ENCODE measurements around the gene ST3GAL2. TPM values are rescaled to one million over a fixed set of nuclear protein-coding genes. Genes with fewer than 3 reads are reported as not detected.
"Not testable (repeated sequence)": the region's sequence is repeated elsewhere in the genome, so short reads cannot be mapped to it uniquely, and the experiment has no call there.

Gene ST3GAL2
- total RNA-seq, 2 experiments from 2014 or later = 16.7 to 17.3 TPM

DNA sequence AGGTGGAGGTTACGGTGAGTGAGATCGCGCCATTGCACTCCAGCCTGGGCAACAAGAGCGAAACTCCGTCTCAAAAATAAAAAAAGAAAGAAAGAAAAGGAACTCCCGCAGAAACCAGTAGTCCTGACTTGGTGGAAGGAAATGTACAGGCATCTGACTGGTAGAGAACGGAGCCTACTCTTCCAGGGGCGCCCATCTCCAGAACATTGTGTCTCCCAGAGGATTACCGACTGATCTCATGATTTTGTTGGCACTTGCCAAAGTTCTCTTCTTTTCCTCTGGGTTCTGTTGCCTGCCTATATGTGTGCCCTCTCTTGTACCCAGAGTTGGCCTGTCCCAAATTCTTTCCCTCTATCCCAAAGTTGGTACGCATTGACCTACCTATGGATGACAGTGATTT is 68.0 kb downstream of the ST3GAL2 start:
- ChIA-PET CTCF (interaction anchor here (1.9 kb wide), 1 partner anchor 10 kb away, joined by 17 read pairs; no protein-coding TSS in a partner anchor), POLR2A (no interaction called here)
- no peak for DNase-seq
- intact Hi-C loops (cut with micrococcal nuclease) = no loop called here
- peaks cover 46% of the 10 kb centered on the region for H3K36me3 Mint-ChIP-seq
- no peak overlapping the region for H3K27ac Mint-ChIP-seq
- no peak overlapping the region for H3K4me3 Mint-ChIP-seq
- H3K4me1 Mint-ChIP-seq (ENCODE audit: low read depth) = peaks cover 6% of the 10 kb centered on the region
- no peaks in the 10 kb centered on the region for H3K27me3 Mint-ChIP-seq
- H3K9me3 Mint-ChIP-seq = no peaks in the 10 kb centered on the region

GRCh38 chr16:70370145-70370544 is 68.8 kb downstream of the ST3GAL2 start:
- H3K27me3 Mint-ChIP-seq; H3K9me3 Mint-ChIP-seq; H3K27ac Mint-ChIP-seq; POLR2A ChIA-PET; H3K4me3 Mint-ChIP-seq; H3K4me1 Mint-ChIP-seq (ENCODE audit: low read depth); intact Hi-C loops (cut with micrococcal nuclease): not testable (repeated sequence)
- DNase-seq = peak; percentile 65
- peaks cover 47% of the 10 kb centered on the region for H3K36me3 Mint-ChIP-seq
- CTCF ChIA-PET = interaction anchor here (0.6 to 1.9 kb wide), 13 partner anchors 8 to 1220 kb away, joined by 3 to 17 read pairs (median 4); partner anchors contain the start of genes COG4, FCSK, SF3B3 and ST3GAL2

- Mint-ChIP-seq H3K27me3 (no peaks in the 10 kb centered on the region), H3K9me3 (no peaks in the 10 kb centered on the region), H3K4me3 (no peak overlapping the region), H3K4me1 (ENCODE audit: low read depth) (peaks cover 4% of the 10 kb centered on the region), H3K36me3 (peaks cover 32% of the 10 kb centered on the region), H3K27ac (peak overlapping the region; percentile 28)
- intact Hi-C loops (cut with micrococcal nuclease) = no loop called here
- DNase-seq = no peak
- ChIA-PET CTCF (interaction anchor here (0.5 to 1.5 kb wide), 2 partner anchors 33 to 268 kb away, joined by 3 to 4 read pairs; no protein-coding TSS in a partner anchor), POLR2A (interaction anchor here (0.6 to 1.0 kb wide), 3 partner anchors 13 to 159 kb away, joined by 3 read pairs; partner anchors contain the start of gene COG4)
Measured at GRCh38 chr16:70364399-70364798, 74.5 kb downstream of the ST3GAL2 start.

- Mint-ChIP-seq H3K9me3 (no peaks in the 10 kb centered on the region), H3K27me3 (no peaks in the 10 kb centered on the region), H3K4me3 (no peak overlapping the region), H3K4me1 (ENCODE audit: low read depth) (peaks cover 3% of the 10 kb centered on the region), H3K36me3 (peaks cover 32% of the 10 kb centered on the region), H3K27ac (no peak overlapping the region)
- ChIA-PET CTCF (interaction anchor here (0.6 to 1.8 kb wide), 2 partner anchors 13 to 251 kb away, joined by 3 to 7 read pairs; partner anchors contain the start of gene DDX19A), POLR2A (interaction anchor here (0.6 to 1.3 kb wide), 2 partner anchors 15 to 41 kb away, joined by 3 read pairs; no protein-coding TSS in a partner anchor)
- no peak for DNase-seq
- intact Hi-C loops (cut with micrococcal nuclease) = no loop called here
Measured at GRCh38 chr16:70359552-70359951, 79.3 kb downstream of the ST3GAL2 start.

DNA sequence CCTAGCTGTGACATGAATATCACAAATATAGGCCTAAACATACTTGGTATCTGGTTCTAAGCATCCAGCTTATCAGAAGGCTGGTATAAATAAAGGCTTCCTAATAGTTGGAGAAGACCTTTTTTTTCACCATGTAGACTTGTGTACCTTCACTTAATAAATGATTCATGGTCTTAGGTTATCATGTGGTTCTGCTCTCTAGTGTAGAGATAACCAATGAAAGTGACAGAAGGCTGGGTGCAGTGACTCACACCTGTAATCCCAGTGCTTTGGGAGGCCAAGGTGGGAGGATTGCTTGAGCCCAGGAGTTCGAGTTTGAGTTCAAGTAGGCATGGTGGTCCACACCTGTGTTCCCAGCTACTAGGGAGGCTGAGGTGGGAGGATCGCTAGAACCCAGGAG is 89.1 kb downstream of the ST3GAL2 start:
- intact Hi-C loops (cut with micrococcal nuclease) = no loop called here
- ChIA-PET POLR2A (no interaction called here), CTCF (interaction anchor here (1.0 kb wide), 1 partner anchor 305 kb away, joined by 3 read pairs; no protein-coding TSS in a partner anchor)
- H3K27me3 Mint-ChIP-seq = no peaks in the 10 kb centered on the region
- H3K4me3 Mint-ChIP-seq = no peak overlapping the region
- peak; percentile 23 for DNase-seq
- H3K27ac Mint-ChIP-seq = peak overlapping the region; percentile 65
- H3K36me3 Mint-ChIP-seq = peaks cover 24% of the 10 kb centered on the region
- no peaks in the 10 kb centered on the region for H3K9me3 Mint-ChIP-seq
- peaks cover 35% of the 10 kb centered on the region for H3K4me1 Mint-ChIP-seq (ENCODE audit: low read depth)

- Mint-ChIP-seq H3K27me3 (no peaks in the 10 kb centered on the region), H3K4me3 (no peak overlapping the region), H3K36me3 (peaks cover 20% of the 10 kb centered on the region), H3K4me1 (ENCODE audit: low read depth) (peaks cover 35% of the 10 kb centered on the region), H3K9me3 (no peaks in the 10 kb centered on the region), H3K27ac (no peak overlapping the region)
- DNase-seq = no peak
- intact Hi-C loops (cut with micrococcal nuclease) = no loop called here
- ChIA-PET CTCF (no interaction called here), POLR2A (no interaction called here)
Measured at GRCh38 chr16:70348991-70349390, 89.9 kb downstream of the ST3GAL2 start.

- no peaks in the 10 kb centered on the region for H3K9me3 Mint-ChIP-seq
- DNase-seq = no peak
Measured at GRCh38 chr16:70345840-70346239, 93.1 kb downstream of the ST3GAL2 start.

DNA sequence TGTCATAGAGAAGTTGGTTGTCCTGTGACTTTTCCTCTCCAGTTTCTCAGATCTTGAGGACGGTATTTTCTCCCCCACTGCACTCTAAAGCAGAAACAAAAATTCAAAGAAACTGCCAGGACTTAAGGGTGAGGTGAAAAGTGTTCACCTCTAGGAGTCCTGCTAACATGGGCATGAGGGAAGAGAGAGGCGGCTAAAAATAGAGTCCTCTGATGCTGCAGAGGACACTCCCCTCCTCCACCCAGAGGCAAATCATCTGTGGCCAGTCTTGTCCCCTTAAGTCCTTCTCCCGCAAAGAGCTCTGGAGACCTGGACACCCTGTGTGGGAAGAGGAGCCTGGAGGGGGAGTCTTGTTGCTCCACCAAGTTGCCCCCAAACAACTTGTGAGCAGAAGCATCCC is 96.9 kb downstream of the ST3GAL2 start:
- peaks cover 4% of the 10 kb centered on the region for H3K36me3 Mint-ChIP-seq
- H3K4me1 Mint-ChIP-seq (ENCODE audit: low read depth) = peaks cover 7% of the 10 kb centered on the region
- ChIA-PET POLR2A (no interaction called here), CTCF (no interaction called here)
- DNase-seq = no peak
- peak overlapping the region; percentile 11 for H3K27ac Mint-ChIP-seq
- no peaks in the 10 kb centered on the region for H3K9me3 Mint-ChIP-seq
- H3K4me3 Mint-ChIP-seq = no peak overlapping the region
- H3K27me3 Mint-ChIP-seq = no peaks in the 10 kb centered on the region
- intact Hi-C loops (cut with micrococcal nuclease) = no loop called here

More at GRCh38 chr16:70345840-70346239, 93.1 kb downstream of the ST3GAL2 start:
- peaks cover 35% of the 10 kb centered on the region for H3K4me1 Mint-ChIP-seq (ENCODE audit: low read depth)
- H3K4me3 Mint-ChIP-seq = peak overlapping the region; percentile 96
- intact Hi-C loops (cut with micrococcal nuclease) = loop anchor here (1.0 to 2.0 kb wide), 4 partner anchors 35 to 177 kb away; partner anchors contain the start of genes AARS1, COG4, DDX19B and SF3B3
- H3K36me3 Mint-ChIP-seq = peaks cover 16% of the 10 kb centered on the region
- H3K27ac Mint-ChIP-seq = peak overlapping the region; percentile 90
- ChIA-PET POLR2A (interaction anchor here (0.9 to 2.0 kb wide), 10 partner anchors 10 to 225 kb away, joined by 3 to 30 read pairs (median 6); partner anchors contain the start of genes AARS1, COG4, DDX19B and SF3B3), CTCF (interaction anchor here (0.9 to 1.6 kb wide), 5 partner anchors 35 to 308 kb away, joined by 3 to 5 read pairs (median 3); partner anchors contain the start of genes COG4, EXOSC6 and SF3B3)
- no peaks in the 10 kb centered on the region for H3K27me3 Mint-ChIP-seq

GRCh38 chr16:70341600-70341999 is 97.3 kb downstream of the ST3GAL2 start:
- intact Hi-C loops (cut with micrococcal nuclease) = no loop called here
- ChIA-PET POLR2A (interaction anchor here (0.5 kb wide), 1 partner anchor 580 kb away, joined by 3 read pairs; no protein-coding TSS in a partner anchor), CTCF (interaction anchor here (2.4 kb wide), 1 partner anchor 10 kb away, joined by 9 read pairs; no protein-coding TSS in a partner anchor)
- no peaks in the 10 kb centered on the region for H3K9me3 Mint-ChIP-seq
- no peak overlapping the region for H3K4me3 Mint-ChIP-seq
- no peaks in the 10 kb centered on the region for H3K27me3 Mint-ChIP-seq
- H3K27ac Mint-ChIP-seq = peak overlapping the region; percentile 11
- DNase-seq = no peak
- H3K4me1 Mint-ChIP-seq (ENCODE audit: low read depth) = peaks cover 7% of the 10 kb centered on the region
- peaks cover 4% of the 10 kb centered on the region for H3K36me3 Mint-ChIP-seq

GRCh38 chr16:70337814-70338213 is 101.1 kb downstream of the ST3GAL2 start:
- POLR2A ChIA-PET = no interaction called here
- no peak overlapping the region for H3K27ac Mint-ChIP-seq
- no peak for DNase-seq
- no peaks in the 10 kb centered on the region for H3K9me3 Mint-ChIP-seq
- H3K36me3 Mint-ChIP-seq = peaks cover 2% of the 10 kb centered on the region
- no peak overlapping the region for H3K4me3 Mint-ChIP-seq
- no peaks in the 10 kb centered on the region for H3K27me3 Mint-ChIP-seq
- CTCF ChIA-PET = interaction anchor here (1.6 to 1.7 kb wide), 2 partner anchors 17 to 315 kb away, joined by 3 to 4 read pairs; no protein-coding TSS in a partner anchor
- intact Hi-C loops (cut with micrococcal nuclease) = no loop called here
- H3K4me1 Mint-ChIP-seq (ENCODE audit: low read depth) = no peaks in the 10 kb centered on the region

DNA sequence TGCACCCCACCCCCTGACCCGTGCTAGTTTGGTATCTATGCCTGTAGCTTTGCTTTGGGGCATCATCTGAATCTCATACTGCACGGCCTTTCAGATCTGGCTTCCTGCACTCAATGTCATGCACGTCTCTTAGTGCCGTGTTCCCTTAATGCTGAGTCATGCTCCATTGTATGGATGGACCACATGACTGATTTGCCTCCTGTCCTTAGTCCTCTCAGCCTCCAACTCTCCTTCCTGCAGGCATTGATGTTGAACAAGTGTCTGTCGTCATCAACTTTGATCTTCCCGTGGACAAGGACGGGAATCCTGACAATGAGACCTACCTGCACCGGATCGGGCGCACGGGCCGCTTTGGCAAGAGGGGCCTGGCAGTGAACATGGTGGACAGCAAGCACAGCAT is 106.2 kb downstream of the ST3GAL2 start:
- intact Hi-C loops (cut with micrococcal nuclease); H3K27ac Mint-ChIP-seq; H3K9me3 Mint-ChIP-seq; H3K27me3 Mint-ChIP-seq; DNase-seq; H3K4me1 Mint-ChIP-seq (ENCODE audit: low read depth); POLR2A ChIA-PET; H3K36me3 Mint-ChIP-seq; H3K4me3 Mint-ChIP-seq: not testable (repeated sequence)
- CTCF ChIA-PET = interaction anchor here (1.2 to 2.1 kb wide), 2 partner anchors 8 to 37 kb away, joined by 3 to 9 read pairs; no protein-coding TSS in a partner anchor

- POLR2A ChIA-PET = no interaction called here
- no peaks in the 10 kb centered on the region for H3K27me3 Mint-ChIP-seq
- no peaks in the 10 kb centered on the region for H3K9me3 Mint-ChIP-seq
- H3K36me3 Mint-ChIP-seq = peaks cover 10% of the 10 kb centered on the region
- H3K4me1 Mint-ChIP-seq (ENCODE audit: low read depth) = no peaks in the 10 kb centered on the region
- intact Hi-C loops (cut with micrococcal nuclease) = no loop called here
- H3K4me3 Mint-ChIP-seq = no peak overlapping the region
- CTCF ChIA-PET = interaction anchor here (0.6 to 2.2 kb wide), 8 partner anchors 9 to 540 kb away, joined by 3 to 18 read pairs (median 4); no protein-coding TSS in a partner anchor
- DNase-seq = peak; percentile 21
- H3K27ac Mint-ChIP-seq = no peak overlapping the region
Measured at GRCh38 chr16:70331588-70332358, 107.1 kb downstream of the ST3GAL2 start.
